Activated gamma-delta T cell treated with Interleukin-2 at 50 U/mL for 16 hours (primary cell): Measurements from ENCODE around the gene GSTO1.
"Not testable (repeated sequence)": the region's sequence is repeated elsewhere in the genome, so short reads cannot be mapped to it uniquely, and the experiment has no call there.

Source experiments
- DNase-seq: peaks from one replicate; pipeline ENCODE4 v3.0.0-alpha.2; 2020

Gene GSTO1

GRCh38 chr10:104254493-104255310, at the start of gene GSTO1:
Gene GSTO1, plus strand, starts transcription at chr10:104254892. Its CDS starts 37 bp downstream, at chr10:104254929.
- DNase-seq, result peak; percentile 53

- no peak for DNase-seq
These were observed 46.0 kb upstream of the GSTO1 start for GRCh38 chr10:104208730-104209129.

- DNase-seq, result peak; percentile 32
These were observed 45.0 kb upstream of the GSTO1 start for GRCh38 chr10:104209575-104210198.

GRCh38 chr10:104216631-104217030, 38.1 kb upstream of the GSTO1 start:
- DNase-seq, result no peak

- no peak for DNase-seq
These were observed 35.9 kb upstream of the GSTO1 start for GRCh38 chr10:104218751-104219150.

GRCh38 chr10:104220522-104220921, 34.2 kb upstream of the GSTO1 start:
- no peak for DNase-seq

GRCh38 chr10:104223304-104223703, 31.4 kb upstream of the GSTO1 start:
- no peak for DNase-seq

- no peak for DNase-seq
These were observed 24.2 kb upstream of the GSTO1 start for GRCh38 chr10:104230490-104230889.

GRCh38 chr10:104231784-104232612, 22.7 kb upstream of the GSTO1 start, which contains the start of gene CFAP43:
Gene CFAP43, minus strand, starts transcription at chr10:104232364. Its CDS starts 118 bp downstream, at chr10:104232246.
- peak; percentile 99 for DNase-seq

- DNase-seq, result no peak
These were observed 22.0 kb upstream of the GSTO1 start for GRCh38 chr10:104232613-104233102.

GRCh38 chr10:104233817-104234216, 20.9 kb upstream of the GSTO1 start:
- no peak for DNase-seq

GRCh38 chr10:104234934-104235333, 19.8 kb upstream of the GSTO1 start:
- DNase-seq, result no peak

GRCh38 chr10:104235801-104236200, 18.9 kb upstream of the GSTO1 start:
- no peak for DNase-seq

- DNase-seq, result no peak
These were observed 14.6 kb upstream of the GSTO1 start for GRCh38 chr10:104240078-104240477.

- DNase-seq, result no peak
These were observed 12.1 kb upstream of the GSTO1 start for GRCh38 chr10:104242545-104242944.

GRCh38 chr10:104243009-104243408, 11.7 kb upstream of the GSTO1 start:
- not testable (repeated sequence) for DNase-seq

- DNase-seq, result no peak
These were observed 11.2 kb upstream of the GSTO1 start for GRCh38 chr10:104243512-104243911.

GRCh38 chr10:104245066-104245632, 9.5 kb upstream of the GSTO1 start:
- no peak for DNase-seq

GRCh38 chr10:104246976-104247375, 7.7 kb upstream of the GSTO1 start:
- no peak for DNase-seq

- DNase-seq, result no peak
These were observed 7.1 kb upstream of the GSTO1 start for GRCh38 chr10:104247513-104248146.

- DNase-seq, result not testable (repeated sequence)
These were observed 5.8 kb upstream of the GSTO1 start for GRCh38 chr10:104248931-104249330.

GRCh38 chr10:104250371-104250770, 4.3 kb upstream of the GSTO1 start:
- no peak for DNase-seq
